ENCODE results near the gene FAM124B. TPM values are rescaled to one million over a fixed set of nuclear protein-coding genes. Genes with fewer than 3 reads are reported as not detected.

The FAM124B gene
- total and polyA plus RNA-seq, 2 of the 8 experiments (the other 6 are each of a cell fraction or from before 2014, with no cell fraction given) = 2.1 to 2.6 TPM

DNA sequence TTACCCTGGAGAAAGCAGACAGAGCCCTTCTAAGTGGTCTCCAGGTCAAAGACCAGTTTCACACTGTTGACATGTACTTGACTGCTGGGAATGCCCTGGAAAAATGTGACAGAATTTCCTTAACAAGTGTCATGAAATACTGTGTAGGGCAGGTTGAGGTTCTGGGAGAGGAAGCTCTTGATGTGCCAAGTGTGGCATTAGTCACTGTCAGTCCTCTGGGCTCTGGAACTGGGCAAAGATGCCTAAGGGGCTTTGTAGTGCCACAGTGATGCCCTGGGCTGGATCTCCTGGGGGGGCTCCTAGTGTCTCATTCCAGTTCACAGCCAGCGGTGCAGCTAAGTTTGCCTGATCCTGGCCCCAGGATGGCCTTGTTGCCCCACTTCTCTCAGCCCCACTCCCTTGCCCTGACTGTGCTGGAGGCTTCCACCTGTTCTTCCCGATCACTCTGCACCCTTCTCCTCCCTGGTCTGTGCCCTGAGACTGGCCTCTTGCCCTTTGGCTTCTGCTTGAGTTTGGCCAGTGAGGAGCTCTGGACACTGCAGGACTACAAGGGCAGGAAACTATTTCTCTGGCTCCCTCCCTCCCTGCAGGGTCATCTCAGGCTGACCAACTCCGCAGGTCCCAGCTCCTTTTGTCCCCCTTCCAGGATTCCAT lies 27.0 kb upstream of the FAM124B start:
- Histone ChIP-seq H2BK15ac (ENCODE audit: low read length) (no peak overlapping the region), H2BK5ac (ENCODE audit: low read depth, low read length) (no peak overlapping the region), H3K79me2 (ENCODE audit: control insufficient read depth in 1 of 2, insufficient read depth in 2 of 2, low read length in 2 of 2) (no peaks in the 10 kb centered on the region; a peak in 1 of 4 replicates), H3K4me2 (ENCODE audit: insufficient read depth in 1 of 2, low read depth in 2 of 2, low read length in 2 of 2) (no peak overlapping the region), H3K4me3 (ENCODE audit: extremely low read depth in 1 of 4, insufficient read depth in 2 of 4, low read depth in 3 of 4, low read length in 4 of 4) (no peak overlapping the region), H4K20me1 (replicated peaks in 1 of 2; ENCODE audit: control insufficient read depth in 1 of 2, insufficient read depth in 2 of 2, low read length in 2 of 2) (no peaks in the 10 kb centered on the region), H3K36me3 (ENCODE audit: control insufficient read depth in 2 of 4, insufficient read depth in 4 of 4, low read length in 3 of 4) (0 out of 8 replicates have a peak, but pooled peaks cover 0 to 2% (median 0%) of the 10 kb centered on the region in 4 experiments), H3K79me1 (ENCODE audit: low read depth, low read length) (no peaks in the 10 kb centered on the region), H4K8ac (ENCODE audit: extremely low read depth, insufficient read depth, low read length) (no peak overlapping the region), H2AK5ac (ENCODE audit: low read depth, low read length) (no peak overlapping the region), H4K91ac (replicated peaks; ENCODE audit: insufficient read length, low read length) (no peak overlapping the region), H3K4me1 (replicated peaks in 1 of 4; ENCODE audit: control insufficient read depth in 3 of 4, insufficient read depth in 4 of 4, low read length in 3 of 4) (peaks cover 0 to 3% (median 2%) of the 10 kb centered on the region in 4 experiments; a peak in 2 of 7 replicates), H3K27me3 (replicated peaks in 1 of 4; ENCODE audit: control insufficient read depth in 3 of 4, extremely low read depth in 1 of 4, insufficient read depth in 3 of 4, low read length in 3 of 4) (no peaks in the 10 kb centered on the region), H3K4ac (replicated peaks; ENCODE audit: insufficient read length, low read depth, low read length) (no peak overlapping the region), H3K9ac (replicated peaks in 1 of 4; ENCODE audit: extremely low read depth in 1 of 4, low read depth in 3 of 4, low read length in 3 of 4) (no peak overlapping the region), H2AFZ (ENCODE audit: low read length) (no peak overlapping the region), H3K56ac (replicated peaks; ENCODE audit: insufficient read length, low read depth, low read length) (no peak overlapping the region), H3K23ac (ENCODE audit: insufficient read length) (no peak overlapping the region), H3K27ac (ENCODE audit: low read depth, low read length) (no peak overlapping the region), H2BK120ac (replicated peaks; ENCODE audit: low read depth, low read length) (no peak overlapping the region), H3K23me2 (ENCODE audit: low read depth, low read length) (no peaks in the 10 kb centered on the region), H2BK12ac (ENCODE audit: low read depth, low read length) (no peak overlapping the region), H4K5ac (ENCODE audit: insufficient read length, low read depth, low read length) (no peak overlapping the region), H3K18ac (ENCODE audit: extremely low read depth, low read length) (no peak overlapping the region), H3K9me3 (ENCODE audit: insufficient read depth in 2 of 2, low read depth in 1 of 2, low read length in 1 of 2) (0 out of 4 replicates have a peak, but pooled peaks cover 0 to 8% of the 10 kb centered on the region in 2 experiments), H3K14ac (ENCODE audit: insufficient read length) (no peak overlapping the region), H2BK20ac (ENCODE audit: low read length) (no peak overlapping the region)
- 94% methylated on average over 2 of the region's 3 CpGs; no CpG with 5 or more reads in 1 of the 2 experiments for WGBS, 2 experiments (ENCODE audit: extremely low coverage in 1 of 2, insufficient coverage in 1 of 2, insufficient read length in 1 of 2, insufficient replicate concordance in 2 of 2, low coverage in 1 of 2, low lambda C conversion rate in 2 of 2, missing lambda C conversion rate in 1 of 2)
- TF ChIP-seq PHF8 (conservative IDR thresholded peaks at IDR 0.05; ENCODE audit: low read depth, low read length) (no peak), SP4 (IDR thresholded peaks at IDR 0.05; ENCODE audit: low read length) (no peak), BCL11A (IDR thresholded peaks at IDR 0.05; ENCODE audit: low read depth in 2 of 2, low read length in 2 of 2) (no peak), EGR1 (IDR thresholded peaks at IDR 0.05; ENCODE audit: borderline replicate concordance, low read depth, low read length) (no peak), POLR2A (IDR thresholded peaks at IDR 0.05; ENCODE audit: control extremely low read depth in 1 of 2, low read depth in 2 of 2, low read length in 2 of 2) (no peak), JUN (IDR thresholded peaks at IDR 0.05; ENCODE audit: low read depth, low read length) (no peak)
- ChIA-PET POLR2A (ENCODE audit: partially characterized antibody) (interaction anchor here (1.4 to 2.1 kb wide), 2 partner anchors 12 to 20 kb away, joined by 3 to 6 read pairs; no protein-coding TSS in a partner anchor), CTCF (ENCODE audit: partially characterized antibody) (interaction anchor here (1.3 kb wide), 2 partner anchors 41 to 60 kb away, joined by 3 read pairs; no protein-coding TSS in a partner anchor)
- DNase-seq (ENCODE audit: low read depth in 1 of 2, low spot score in 2 of 2) = no peak
- no peak for FAIRE-seq

All from H1 (cell line).